ENCODE measurements around the gene RFX4.

The RFX4 gene

GRCh38 chr12:106754331-106754730, 171.5 kb downstream of the RFX4 start:
- Histone ChIP-seq H3K4me1 (ENCODE audit: insufficient read depth, low read length) (peaks cover 2% of the 10 kb centered on the region), H3K9me3 (ENCODE audit: control insufficient read depth, insufficient read depth, low read length) (no peaks in the 10 kb centered on the region), H3K36me3 (ENCODE audit: insufficient read depth, low read length) (no peaks in the 10 kb centered on the region; the same call in 1 of the 2 replicates), H3K9ac (ENCODE audit: low read depth, low read length) (no peak overlapping the region)

- no peaks in the 10 kb centered on the region for H3K9me3 ChIP-seq (ENCODE audit: control insufficient read depth, insufficient read depth, low read length)
- no peak overlapping the region for H3K9ac ChIP-seq (ENCODE audit: low read depth, low read length)
- H3K36me3 ChIP-seq (ENCODE audit: insufficient read depth, low read length), result no peaks in the 10 kb centered on the region
- H3K4me1 ChIP-seq (ENCODE audit: insufficient read depth, low read length), result peaks cover 11% of the 10 kb centered on the region
These were observed 175.0 kb downstream of the RFX4 start for GRCh38 chr12:106757623-106758348.

DNA sequence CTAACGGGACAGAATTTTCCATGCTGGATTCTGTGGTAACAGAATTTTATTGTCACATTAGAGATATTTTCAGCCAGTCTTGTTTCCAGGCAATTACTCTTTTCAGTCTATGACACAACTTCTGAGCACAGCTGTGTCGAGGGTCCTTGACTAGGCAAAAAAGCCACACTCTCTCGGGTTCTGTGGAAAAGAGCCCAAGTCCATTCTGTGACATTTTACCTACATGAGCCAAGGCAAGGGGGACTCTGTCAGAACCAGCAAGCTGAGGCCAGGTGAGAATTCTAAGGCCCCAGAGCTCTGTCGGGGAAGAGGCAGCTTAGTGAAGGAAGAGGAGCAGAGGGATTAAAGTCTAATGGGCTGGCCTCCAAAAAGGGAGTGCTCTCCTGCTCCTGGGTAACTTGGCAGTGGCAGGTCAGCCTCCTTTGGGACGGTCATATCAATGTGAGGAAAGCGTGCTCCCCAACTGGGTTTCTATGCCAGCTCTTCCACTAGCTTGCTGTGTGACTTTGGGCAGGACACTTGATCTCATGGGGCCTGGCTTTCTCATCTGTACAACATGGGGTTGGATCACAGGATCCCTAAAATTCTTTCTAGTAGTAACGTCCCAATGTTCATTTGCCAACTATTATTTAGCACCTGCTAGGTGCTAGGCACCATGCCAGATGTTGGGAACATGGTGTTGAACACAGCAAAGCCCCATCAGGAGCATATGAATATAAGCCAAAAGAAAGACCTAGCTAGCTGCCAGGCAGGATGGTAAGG, 175.7 kb downstream of the RFX4 start:
- H3K36me3 ChIP-seq (ENCODE audit: insufficient read depth, low read length), result no peaks in the 10 kb centered on the region
- no peaks in the 10 kb centered on the region for H3K9me3 ChIP-seq (ENCODE audit: control insufficient read depth, insufficient read depth, low read length)
- H3K4me1 ChIP-seq (ENCODE audit: insufficient read depth, low read length), result peaks cover 11% of the 10 kb centered on the region
- H3K9ac ChIP-seq (ENCODE audit: low read depth, low read length), result no peak overlapping the region

- Histone ChIP-seq H3K36me3 (ENCODE audit: insufficient read depth, low read length) (no peaks in the 10 kb centered on the region), H3K9ac (ENCODE audit: low read depth, low read length) (peak overlapping the region; percentile 27; the same call in 1 of the 2 replicates), H3K4me1 (ENCODE audit: insufficient read depth, low read length) (peaks cover 11% of the 10 kb centered on the region), H3K9me3 (ENCODE audit: control insufficient read depth, insufficient read depth, low read length) (no peaks in the 10 kb centered on the region)
These were observed 176.9 kb downstream of the RFX4 start for GRCh38 chr12:106759526-106760183.

DNA sequence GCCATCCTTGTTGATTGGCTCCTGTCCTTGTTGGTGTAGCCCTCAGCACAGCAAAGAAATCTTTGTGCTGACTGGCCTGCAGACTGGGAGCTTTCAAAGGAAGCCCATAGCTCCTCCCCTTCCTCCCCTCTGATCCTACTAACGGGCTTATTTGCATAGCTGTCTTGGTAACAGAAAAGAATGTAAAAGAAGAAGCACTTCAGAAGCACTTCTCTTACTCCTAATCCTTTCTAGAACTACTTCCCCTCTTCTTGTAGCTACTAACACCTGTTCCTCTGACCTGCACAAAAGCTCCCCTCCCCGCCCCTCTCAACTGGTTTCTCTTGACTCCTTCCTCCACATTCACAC, 177.4 kb downstream of the RFX4 start:
- Histone ChIP-seq H3K36me3 (ENCODE audit: insufficient read depth, low read length) (no peaks in the 10 kb centered on the region), H3K4me1 (ENCODE audit: insufficient read depth, low read length) (peaks cover 11% of the 10 kb centered on the region), H3K9ac (ENCODE audit: low read depth, low read length) (peak overlapping the region; percentile 27; the same call in 1 of the 2 replicates), H3K9me3 (ENCODE audit: control insufficient read depth, insufficient read depth, low read length) (no peaks in the 10 kb centered on the region)

DNA sequence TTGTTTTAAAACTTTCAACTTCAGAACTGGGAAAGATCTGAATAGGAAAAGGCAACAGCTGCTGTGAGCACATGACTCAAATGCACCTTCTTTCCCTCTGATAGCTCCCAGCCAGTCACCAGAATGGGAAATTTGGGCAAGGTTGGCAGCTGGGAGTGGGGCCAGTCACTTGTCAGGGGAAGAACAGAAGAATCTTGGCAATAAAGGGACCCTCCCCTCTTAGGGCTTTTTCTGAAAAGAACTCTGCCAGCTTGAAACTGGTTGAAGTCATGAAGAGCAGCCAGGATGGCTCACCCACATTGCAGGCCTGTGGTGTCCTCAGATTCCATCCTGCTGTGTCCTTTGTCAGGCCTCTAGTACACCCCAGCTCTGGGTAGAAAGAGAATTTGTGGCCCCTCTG, 181.4 kb downstream of the RFX4 start:
- Histone ChIP-seq H3K9me3 (ENCODE audit: control insufficient read depth, insufficient read depth, low read length) (no peaks in the 10 kb centered on the region), H3K36me3 (ENCODE audit: insufficient read depth, low read length) (no peaks in the 10 kb centered on the region), H3K9ac (ENCODE audit: low read depth, low read length) (no peak overlapping the region), H3K4me1 (ENCODE audit: insufficient read depth, low read length) (peaks cover 35% of the 10 kb centered on the region)

- no peaks in the 10 kb centered on the region for H3K36me3 ChIP-seq (ENCODE audit: insufficient read depth, low read length)
- no peaks in the 10 kb centered on the region for H3K9me3 ChIP-seq (ENCODE audit: control insufficient read depth, insufficient read depth, low read length)
- no peak overlapping the region for H3K9ac ChIP-seq (ENCODE audit: low read depth, low read length)
- H3K4me1 ChIP-seq (ENCODE audit: insufficient read depth, low read length), result peaks cover 35% of the 10 kb centered on the region
These were observed 181.9 kb downstream of the RFX4 start for GRCh38 chr12:106764738-106765137.

- H3K9ac ChIP-seq (ENCODE audit: low read depth, low read length), result no peak overlapping the region
These were observed 183.6 kb downstream of the RFX4 start for GRCh38 chr12:106766393-106766826.

DNA sequence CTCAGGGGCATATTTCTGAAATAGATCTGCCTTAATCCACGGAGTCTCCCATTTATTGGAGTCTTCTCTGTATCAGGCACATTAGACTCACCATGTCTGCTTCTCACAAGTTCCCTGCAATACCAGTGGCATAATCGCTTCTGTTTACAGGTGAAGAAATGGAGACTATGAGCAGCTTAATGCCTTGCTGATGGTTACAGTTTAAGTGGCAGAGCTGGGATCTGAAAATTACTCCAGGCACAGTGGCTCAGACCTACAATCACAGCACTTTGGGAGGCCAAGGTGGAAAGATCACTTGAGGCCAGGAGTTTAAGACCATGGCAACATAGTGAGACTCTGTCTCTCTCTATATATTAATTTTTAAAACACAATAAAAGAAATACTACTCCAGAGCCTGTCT, 184.4 kb downstream of the RFX4 start:
- peaks cover 44% of the 10 kb centered on the region for H3K4me1 ChIP-seq (ENCODE audit: insufficient read depth, low read length)

More at GRCh38 chr12:106766393-106766826, 183.6 kb downstream of the RFX4 start:
- Histone ChIP-seq H3K9me3 (ENCODE audit: control insufficient read depth, insufficient read depth, low read length) (no peaks in the 10 kb centered on the region), H3K36me3 (ENCODE audit: insufficient read depth, low read length) (no peaks in the 10 kb centered on the region), H3K4me1 (ENCODE audit: insufficient read depth, low read length) (peaks cover 39% of the 10 kb centered on the region)

DNA sequence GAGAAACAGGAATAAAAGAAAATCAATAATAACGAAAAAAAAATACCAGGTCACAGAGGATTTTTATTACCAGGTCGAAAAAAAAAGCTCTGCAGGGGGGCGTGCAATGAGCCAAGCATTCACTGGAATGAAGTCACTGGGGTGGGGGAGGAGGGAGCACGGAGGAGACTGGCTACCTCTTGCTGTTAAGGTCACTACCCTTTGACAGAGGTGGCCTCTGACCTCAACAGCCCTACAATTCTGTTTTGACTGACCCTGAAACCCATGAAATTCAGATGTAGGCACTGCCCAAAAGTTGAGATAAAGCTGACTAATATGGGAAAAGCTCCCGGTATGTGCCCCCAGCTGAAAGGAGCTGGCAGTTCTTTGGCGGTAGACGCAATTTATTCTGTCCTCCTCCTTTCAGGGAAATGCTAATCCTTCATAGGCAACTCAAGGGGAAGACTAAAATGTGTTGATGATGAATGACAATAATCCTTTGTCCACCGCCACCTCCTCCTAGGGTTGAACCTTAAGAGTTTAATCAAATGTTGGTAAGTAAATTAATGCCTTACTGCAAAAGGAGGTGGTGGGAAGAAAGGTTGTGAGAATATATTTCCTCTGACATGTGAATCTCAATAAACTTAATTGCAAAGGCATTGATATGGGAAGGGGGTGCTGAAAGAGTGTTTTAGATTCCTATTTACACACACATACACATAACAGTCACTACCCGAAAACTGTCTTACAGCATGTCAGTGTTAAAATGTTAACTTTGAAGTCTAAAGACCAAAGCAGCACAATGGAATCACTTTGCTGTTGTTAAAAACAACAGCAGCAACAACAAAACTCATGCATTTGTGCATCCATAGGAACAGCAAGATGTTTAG, 185.4 kb downstream of the RFX4 start:
- Histone ChIP-seq H3K9ac (ENCODE audit: low read depth, low read length) (peak overlapping the region; percentile 33), H3K4me1 (ENCODE audit: insufficient read depth, low read length) (peaks cover 44% of the 10 kb centered on the region), H3K9me3 (ENCODE audit: control insufficient read depth, insufficient read depth, low read length) (no peaks in the 10 kb centered on the region), H3K36me3 (ENCODE audit: insufficient read depth, low read length) (no peaks in the 10 kb centered on the region)

More for the DNA sequence above, 184.4 kb downstream of the RFX4 start:
- no peaks in the 10 kb centered on the region for H3K36me3 ChIP-seq (ENCODE audit: insufficient read depth, low read length)
- no peaks in the 10 kb centered on the region for H3K9me3 ChIP-seq (ENCODE audit: control insufficient read depth, insufficient read depth, low read length)
- no peak overlapping the region for H3K9ac ChIP-seq (ENCODE audit: low read depth, low read length)

- Histone ChIP-seq H3K36me3 (ENCODE audit: insufficient read depth, low read length) (no peaks in the 10 kb centered on the region), H3K9me3 (ENCODE audit: control insufficient read depth, insufficient read depth, low read length) (no peaks in the 10 kb centered on the region), H3K9ac (ENCODE audit: low read depth, low read length) (peak overlapping the region; percentile 33), H3K4me1 (ENCODE audit: insufficient read depth, low read length) (peaks cover 44% of the 10 kb centered on the region)
These were observed 186.3 kb downstream of the RFX4 start for GRCh38 chr12:106769078-106769477.

DNA sequence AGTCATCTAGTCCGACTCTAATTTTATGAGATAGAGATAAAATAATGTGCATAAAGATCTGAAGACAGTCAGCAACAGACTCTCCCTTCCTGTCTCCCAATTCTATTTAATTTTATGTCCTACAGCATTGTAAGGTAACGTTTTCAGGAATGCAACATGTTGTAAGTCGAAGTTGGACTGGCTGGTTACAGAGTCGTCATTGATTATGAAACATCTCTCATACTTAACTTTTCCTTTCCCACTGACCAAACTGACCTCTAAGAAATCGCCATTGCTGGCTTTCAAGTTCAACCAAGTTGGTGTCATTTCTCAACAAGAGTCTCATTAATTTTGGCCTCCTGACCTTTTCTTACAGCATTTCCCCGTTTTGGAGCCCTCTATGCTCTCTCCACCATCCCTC, 186.7 kb downstream of the RFX4 start:
- H3K9ac ChIP-seq (ENCODE audit: low read depth, low read length), result peak overlapping the region; percentile 33; the same call in 1 of the 2 replicates

GRCh38 chr12:106771425-106771824, 188.6 kb downstream of the RFX4 start:
- no peak overlapping the region for H3K9ac ChIP-seq (ENCODE audit: low read depth, low read length)
- no peaks in the 10 kb centered on the region for H3K9me3 ChIP-seq (ENCODE audit: control insufficient read depth, insufficient read depth, low read length)
- H3K36me3 ChIP-seq (ENCODE audit: insufficient read depth, low read length), result no peaks in the 10 kb centered on the region
- H3K4me1 ChIP-seq (ENCODE audit: insufficient read depth, low read length), result peaks cover 40% of the 10 kb centered on the region

More for the DNA sequence above, 186.7 kb downstream of the RFX4 start:
- H3K4me1 ChIP-seq (ENCODE audit: insufficient read depth, low read length), result peaks cover 44% of the 10 kb centered on the region
- no peaks in the 10 kb centered on the region for H3K9me3 ChIP-seq (ENCODE audit: control insufficient read depth, insufficient read depth, low read length)
- no peaks in the 10 kb centered on the region for H3K36me3 ChIP-seq (ENCODE audit: insufficient read depth, low read length)

All from ES-I3 (cell line).